Renal cortical epithelial cell (primary cell): ENCODE results near the gene ALKBH5. TPM values are rescaled to one million over a fixed set of nuclear protein-coding genes. Genes with fewer than 3 reads are reported as not detected.

Experiments
- total RNA-seq: library from RNA; depleted of rRNA; stranded (reverse); fragments of >200 nt; gene quantifications from 2 replicates; pipeline ENCODE4 v1.2.3, GENCODE V29; 2014

The ALKBH5 gene
- total RNA-seq, 1 donor from 2014 or later = 124 TPM

Other genes starting within 250 kb of the ALKBH5 start
- 15.3 and 58.5 TPM in 2 replicates for gene TOM1L2, start 211.4 kb upstream of the ALKBH5 start, total RNA-seq
- 2.6 and 6.1 TPM in 2 replicates for gene DRC3, start 211.0 kb upstream of the ALKBH5 start, total RNA-seq
- 15.1 and 17.4 TPM in 2 replicates for gene ATPAF2, start 144.7 kb upstream of the ALKBH5 start, total RNA-seq
- 2.6 and 9.4 TPM in 2 replicates for gene GID4, start 144.4 kb upstream of the ALKBH5 start, total RNA-seq
- gene DRG2, start 95.9 kb upstream of the ALKBH5 start, total RNA-seq = 36.5 and 39.6 TPM in 2 replicates
- gene MYO15A, start 75.1 kb upstream of the ALKBH5 start, total RNA-seq = 0.45 TPM in 1 of 2 replicates, not detected in the other
- gene LLGL1, start 41.8 kb downstream of the ALKBH5 start, total RNA-seq = 30.4 and 46.4 TPM in 2 replicates
- 343 and 451 TPM in 2 replicates for gene FLII, start 74.9 kb downstream of the ALKBH5 start, total RNA-seq
- 88.2 and 154 TPM in 2 replicates for gene MIEF2, start 76.8 kb downstream of the ALKBH5 start, total RNA-seq
- 10.4 and 25.7 TPM in 2 replicates for gene TOP3A, start 131.2 kb downstream of the ALKBH5 start, total RNA-seq
- 15.1 and 38.8 TPM in 2 replicates for gene SMCR8, start 131.5 kb downstream of the ALKBH5 start, total RNA-seq
- gene SHMT1, start 179.7 kb downstream of the ALKBH5 start, total RNA-seq = 27.6 and 30.3 TPM in 2 replicates
- gene EVPLL, start 193.9 kb downstream of the ALKBH5 start, total RNA-seq = 0.10 TPM in 1 of 2 replicates, not detected in the other